GM12864 (cell line): Measurements from ENCODE around the gene MAB21L3.

ENCODE experiments used
- DNase-seq: peaks from one replicate; pipeline ENCODE4 v3.0.0-alpha.2; 2011; ENCODE audit warnings: low read depth
- H3K4me3 ChIP-seq: 2 replicates; pipeline ENCODE4 v1.5.1; 2011; ENCODE audit warnings: mild to moderate bottlenecking, low read depth, low read length, control low read depth
- CTCF ChIP-seq: IDR thresholded peaks from 2 replicates; pipeline ENCODE4 v1.5.1; 2011; ENCODE audit warnings: low read depth, mild to moderate bottlenecking, moderate library complexity, low read length, control low read depth, inconsistent platforms; ENCODE audit errors: missing control alignments

MAB21L3 gene

DNA sequence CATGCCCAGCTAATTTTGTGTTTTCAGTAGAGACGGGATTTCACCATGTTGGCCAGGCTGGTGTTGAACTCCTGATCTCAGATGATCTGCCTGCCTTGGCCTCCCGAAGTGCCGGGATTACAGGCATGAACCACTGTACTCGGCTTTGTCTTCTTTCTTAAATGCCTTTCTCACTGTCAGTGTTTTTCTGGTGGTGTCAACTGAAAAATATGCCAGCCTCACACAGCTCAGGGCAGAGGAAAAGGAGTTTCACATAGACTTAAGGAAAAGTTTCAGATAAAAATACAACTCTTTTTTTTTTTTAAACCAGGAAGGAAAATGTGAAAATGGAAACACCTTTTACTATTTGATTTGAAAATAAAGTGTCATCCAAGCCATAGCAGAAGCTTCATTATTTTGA is 4.6 kb upstream of the MAB21L3 start:
- no peak for TF ChIP-seq CTCF
- H3K4me3 ChIP-seq: no peak overlapping the region
- no peak for DNase-seq

DNA sequence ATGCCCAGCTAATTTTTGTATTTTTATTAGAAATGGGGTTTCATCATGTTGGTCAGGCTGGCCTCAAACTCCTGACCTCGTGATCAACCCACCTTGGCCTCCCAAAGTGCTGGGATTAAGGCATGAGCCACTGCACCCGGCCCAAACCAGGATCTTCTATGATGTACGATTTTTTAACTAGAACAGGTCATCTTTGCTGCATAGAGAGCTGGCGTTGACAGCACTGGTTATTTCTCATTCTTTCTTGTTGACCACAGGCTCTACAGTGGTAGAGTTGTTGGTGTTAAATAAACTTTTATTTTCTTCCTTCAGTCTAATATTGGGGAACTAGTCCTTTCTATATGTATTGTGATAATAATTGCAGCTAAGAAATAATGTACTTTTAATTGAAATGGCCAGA is 3.8 kb upstream of the MAB21L3 start:
- no peak overlapping the region for H3K4me3 ChIP-seq
- no peak for DNase-seq
- no peak for TF ChIP-seq CTCF

DNA sequence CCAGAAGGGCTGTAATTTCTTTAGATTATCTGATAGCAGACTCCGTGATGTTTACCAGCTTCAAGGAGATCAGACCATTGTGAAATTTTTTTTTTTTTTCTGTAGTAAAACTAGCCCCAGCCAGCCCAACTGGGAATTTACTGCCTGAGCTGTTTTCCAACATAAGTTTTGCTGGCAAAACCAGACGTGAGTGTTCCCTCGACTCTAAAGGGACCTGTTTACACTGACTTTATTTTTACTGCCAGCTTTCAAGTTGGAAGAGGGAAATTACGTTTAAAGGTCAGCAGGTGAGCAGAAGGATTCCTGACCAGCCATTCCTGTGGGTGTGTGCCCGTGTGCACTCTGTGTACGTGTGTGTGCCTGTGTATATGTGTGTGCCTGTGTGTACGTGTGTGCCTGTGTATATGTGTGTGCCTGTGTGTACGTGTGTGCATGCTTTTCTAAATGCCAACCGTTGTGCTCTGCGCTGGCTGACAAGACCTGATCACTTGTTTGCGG is 374 bp downstream of the MAB21L3 start:
- DNase-seq: no peak
- no peak overlapping the region for H3K4me3 ChIP-seq
- no peak for TF ChIP-seq CTCF

DNA sequence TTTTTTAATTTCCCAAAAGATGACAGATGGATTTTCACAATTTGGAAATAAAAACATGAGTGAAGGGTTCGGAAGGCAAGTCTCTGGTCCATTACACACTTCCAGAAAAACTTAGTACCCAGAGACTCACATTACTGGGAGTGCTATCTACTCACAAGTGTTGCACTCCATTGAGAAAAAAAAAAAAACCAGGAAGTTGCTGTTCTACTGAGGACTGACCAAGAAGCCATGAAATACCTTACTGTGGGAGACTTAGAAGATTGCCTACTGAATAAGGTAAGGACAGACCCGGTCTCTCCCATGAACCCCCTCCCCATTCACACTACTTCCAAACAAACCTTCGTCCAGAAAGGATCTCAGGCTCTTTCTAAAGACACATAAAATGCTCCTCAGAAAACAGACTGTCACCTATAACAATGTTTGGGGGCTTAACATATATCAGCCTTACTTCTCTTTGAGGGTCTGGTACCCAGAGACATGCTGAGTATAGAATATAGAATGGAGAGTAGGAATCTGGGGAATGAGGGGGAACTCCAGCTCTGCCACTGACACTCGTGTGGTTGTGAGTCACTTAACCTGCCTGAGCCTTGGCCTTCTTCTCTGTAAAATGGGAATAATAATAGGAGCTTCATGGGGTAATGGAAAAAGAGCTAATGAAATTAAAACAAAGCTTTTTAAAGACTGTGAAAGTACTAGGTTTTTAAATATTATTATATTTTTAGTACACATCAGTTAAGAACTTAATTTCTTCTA is 1.4 kb downstream of the MAB21L3 start:
- no peak for DNase-seq

GRCh38 chr1:116113615-116114014 is 2.4 kb downstream of the MAB21L3 start:
- no peak for TF ChIP-seq CTCF
- no peak overlapping the region for H3K4me3 ChIP-seq
- no peak for DNase-seq

More for the DNA sequence above, 1.4 kb downstream of the MAB21L3 start:
- H3K4me3 ChIP-seq: no peak overlapping the region
- no peak for TF ChIP-seq CTCF

- no peak overlapping the region for H3K4me3 ChIP-seq
- no peak for TF ChIP-seq CTCF
- DNase-seq: no peak
Observed at GRCh38 chr1:116115476-116116439, 4.6 kb downstream of the MAB21L3 start.
